Measurements from ENCODE around the gene HNRNPH3. TPM values are rescaled to one million over a fixed set of nuclear protein-coding genes. Genes with fewer than 3 reads are reported as not detected.

Gene HNRNPH3
- total RNA-seq, 3 donors from 2014 or later (not counting 1 experiment from before 2014, with no cell fraction given), result 132 to 162 (median 142) TPM

Other genes starting within 250 kb of the HNRNPH3 start
- not detected for gene MYPN, start 222.6 kb upstream of the HNRNPH3 start, total RNA-seq
- gene ATOH7, start 100.0 kb upstream of the HNRNPH3 start, total RNA-seq, result not detected
- gene PBLD, start 864 bp downstream of the HNRNPH3 start, total RNA-seq, result 1 to 10 TPM; 1.4 to 2.1 (median 1.4) TPM
- gene RUFY2, start 75.2 kb downstream of the HNRNPH3 start, total RNA-seq, result 10 to 100 TPM; 24.7 to 31.9 (median 31.4) TPM
- 1 to 10 TPM; 7.7 to 9.9 (median 8.6) TPM for gene DNA2, start 139.9 kb downstream of the HNRNPH3 start, total RNA-seq
- gene SLC25A16, start 195.5 kb downstream of the HNRNPH3 start, total RNA-seq, result 10 to 100 TPM; 30.2 to 31.5 (median 31.1) TPM
- 1 to 10 TPM; 4.0 to 5.9 (median 4.5) TPM for gene TET1, start 228.3 kb downstream of the HNRNPH3 start, total RNA-seq

Data from natural killer cell (primary cell).